B cell (primary cell): Measurements from ENCODE around the gene FAM210B. TPM values are rescaled to one million over a fixed set of nuclear protein-coding genes. Genes with fewer than 3 reads are reported as not detected.

ENCODE experiments used
- ATAC-seq: fragments of 200-7000 bp; cut with Tn5 transposase; one replicate; pipeline ENCODE4 v1.10.0; 2021; ENCODE audit warnings: low read depth, mild to moderate bottlenecking, moderate number of reproducible peaks, moderate library complexity
- CTCF ChIA-PET: fragments of 350-600 bp; sonication (Branson Sonifier 250); formaldehyde crosslinking; loops from one replicate; lab custom pipeline; 2021; ENCODE audit warnings: antibody characterized with exemption, inconsistent platforms; lab: Charles Lee
- POLR2A ChIA-PET: fragments of 350-600 bp; sonication (Branson Sonifier 250); formaldehyde crosslinking; loops from one replicate; lab custom pipeline; 2021; ENCODE audit warnings: antibody characterized with exemption; lab: Charles Lee
- DNase-seq: peaks from one replicate; pipeline ENCODE4 v3.0.0; 2013
- H2AFZ ChIP-seq: 2 replicates; pipeline ENCODE4 v1.6.1; 2012; ENCODE audit warnings: mild to moderate bottlenecking, low read depth, low read length; ENCODE audit not compliant: insufficient read depth, poor library complexity, severe bottlenecking
- H3K27ac ChIP-seq, 2 donors: 1 replicate in 1 of 2; 2 replicates in 1 of 2; pipeline ENCODE4 v1.5.1; 2012 to 2013; ENCODE audit warnings: low read length in 2 of 2, mild to moderate bottlenecking in 2 of 2, moderate library complexity in 1 of 2
- H3K27me3 ChIP-seq, 4 experiments: fragments of 200-600 bp in 1 of 4; sonication (generic) in 1 of 4; replicated peaks in 1 of 4; 1 replicate in 2 of 4; 2 replicates in 2 of 4; pipeline versions ENCODE4 v1.6.1 to v1.7.0; 2013 to 2016; ENCODE audit warnings: low read length in 3 of 4, mild to moderate bottlenecking in 2 of 4, mixed read lengths in 1 of 4, moderate library complexity in 1 of 4; ENCODE audit not compliant: insufficient read depth in 4 of 4, control insufficient read depth in 3 of 4; ENCODE audit errors: control extremely low read depth in 1 of 4
- H3K36me3 ChIP-seq, 2 experiments: replicated peaks in 1 of 2; 1 replicate in 1 of 2; 2 replicates in 1 of 2; pipeline versions ENCODE4 v1.6.1 to v1.7.1; 2013; ENCODE audit warnings: low read length in 1 of 2; ENCODE audit not compliant: insufficient read depth in 2 of 2, control insufficient read depth in 1 of 2; ENCODE audit errors: control extremely low read depth in 1 of 2, extremely low read depth in 1 of 2
- H3K4me1 ChIP-seq, 2 donors: fragments of 200-600 bp in 1 of 2; sonication (generic) in 1 of 2; 1 replicate in 1 of 2; 2 replicates in 1 of 2; pipeline versions ENCODE4 v1.5.1 to v1.6.1; 2013 to 2017; ENCODE audit warnings: low read length in 2 of 2; ENCODE audit not compliant: control insufficient read depth in 2 of 2, insufficient read depth in 2 of 2
- H3K4me2 ChIP-seq: replicated peaks from 2 replicates; pipeline ENCODE3; 2012; ENCODE audit warnings: mild to moderate bottlenecking, low read depth, low read length; ENCODE audit not compliant: poor library complexity, severe bottlenecking
- H3K4me3 ChIP-seq, 5 experiments: fragments of 200-600 bp in 1 of 5; sonication (generic) in 1 of 5; 1 replicate in 3 of 5; 2 replicates in 2 of 5; pipeline versions ENCODE4 v1.5.1 to v1.7.0; 2011 to 2016; ENCODE audit warnings: low read length in 4 of 5, mild to moderate bottlenecking in 4 of 5, low read depth in 2 of 5, control low read depth in 1 of 5, moderate library complexity in 1 of 5; ENCODE audit not compliant: insufficient read depth in 1 of 5; ENCODE audit errors: control extremely low read depth in 1 of 5, extremely low read depth in 1 of 5
- H3K79me2 ChIP-seq: fragments of 200-600 bp; sonication (generic); one replicate; pipeline ENCODE4 v1.6.0; 2016; ENCODE audit warnings: low read length; ENCODE audit not compliant: control insufficient read depth, insufficient read depth
- H3K9ac ChIP-seq: fragments of 200-600 bp; sonication (generic); 2 replicates; pipeline ENCODE4 v1.6.1; 2017; ENCODE audit warnings: mild to moderate bottlenecking, low read length, moderate library complexity
- H3K9me3 ChIP-seq, 3 donors: one replicate each; pipeline versions ENCODE4 v1.6.1 to v1.7.1; 2013; ENCODE audit warnings: low read length in 2 of 3; ENCODE audit not compliant: control insufficient read depth in 2 of 3, insufficient read depth in 1 of 3; ENCODE audit errors: control extremely low read depth in 1 of 3
- H4K20me1 ChIP-seq: 2 replicates; pipeline ENCODE4 v1.6.0; 2012; ENCODE audit warnings: mild to moderate bottlenecking, low read length; ENCODE audit not compliant: insufficient read depth, control insufficient read depth, poor library complexity, severe bottlenecking
- H3K27ac Mint-ChIP-seq: one replicate; pipeline ENCODE4 v1.8.0; 2021; ENCODE audit warnings: mixed read lengths
- H3K27me3 Mint-ChIP-seq: one replicate; pipeline ENCODE4 v1.8.0; 2021; ENCODE audit warnings: mixed read lengths
- H3K4me1 Mint-ChIP-seq: one replicate; pipeline ENCODE4 v1.8.0; 2021; ENCODE audit warnings: mixed read lengths
- H3K4me3 Mint-ChIP-seq: one replicate; pipeline ENCODE4 v1.8.0; 2021; ENCODE audit warnings: mixed read lengths
- H3K9me3 Mint-ChIP-seq: one replicate; pipeline ENCODE4 v1.8.0; 2022; ENCODE audit warnings: mixed read lengths; ENCODE audit not compliant: insufficient read depth
- EZH2 ChIP-seq: IDR thresholded peaks from 2 replicates; pipeline ENCODE4 v1.6.1; 2012; ENCODE audit warnings: borderline replicate concordance, low read depth, mild to moderate bottlenecking, moderate library complexity, low read length; ENCODE audit not compliant: insufficient read depth, poor library complexity, severe bottlenecking
- WGBS: methylation state at CpG from one replicate; pipeline ENCODE4 v1.1.5; 2013; ENCODE audit warnings: missing lambda C conversion rate; ENCODE audit not compliant: insufficient coverage; 5-methylcytosine and 5-hydroxymethylcytosine counted together
- intact Hi-C: fragments of 100-400 bp; cut with micrococcal nuclease; formaldehyde crosslinking; loops from one replicate; pipeline ENCODE4 v1.10.0; 2022
- polyA plus RNA-seq: library from polyadenylated mRNA; depleted of rRNA; stranded (reverse); fragments of >200 nt; gene quantifications from 2 replicates; pipeline ENCODE4 v1.2.3, GENCODE V29; 2012
- total RNA-seq, 2 donors: library from RNA; stranded (reverse); fragments of 120-200 nt in 1 of 2; gene quantifications; 1 replicate in 1 of 2; 2 replicates in 1 of 2; pipeline versions ENCODE4 v1.2.3 to v1.2.4, GENCODE V29; 2013 to 2022
- TF ChIP-seq, protein P1 (sequence below): fragments of 200-600 bp; IDR thresholded peaks from one replicate; pipeline ENCODE4 v1.8.0; 2022; ENCODE audit warnings: antibody characterized with exemption, mild to moderate bottlenecking

The FAM210B gene
- total and polyA plus RNA-seq, 2 donors (not counting 1 experiment from before 2014, with no cell fraction given), result 4.0 to 13.6 TPM

DNA sequence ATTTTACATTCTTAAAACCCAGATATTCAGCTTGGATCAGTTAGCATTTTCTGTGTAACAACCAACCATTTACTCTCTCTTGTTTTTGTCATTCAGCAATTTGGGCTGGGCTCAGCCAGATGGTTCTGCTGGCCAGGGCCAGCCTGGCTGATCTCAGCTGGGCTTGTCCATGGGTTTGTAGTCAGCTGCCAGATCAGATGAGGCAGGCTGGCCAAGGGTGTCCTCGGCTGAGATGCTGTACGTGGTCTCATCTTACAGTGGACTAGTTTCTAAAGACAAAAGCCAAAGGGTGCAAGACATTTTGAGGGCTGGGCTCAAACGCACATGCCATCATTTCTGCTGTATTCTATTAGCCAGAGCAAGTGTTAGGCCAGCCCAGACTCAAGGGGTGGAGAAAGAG is 16.0 kb upstream of the FAM210B start:
- Histone ChIP-seq H3K4me3 (no peak overlapping the region), H3K9me3 (no peaks in the 10 kb centered on the region), H3K36me3 (no peaks in the 10 kb centered on the region), H3K27me3 (peaks cover 0 to 28% (median 7%) of the 10 kb centered on the region in 4 experiments), H4K20me1 (no peaks in the 10 kb centered on the region), H3K27ac (no peak overlapping the region), H3K4me1 (no peaks in the 10 kb centered on the region), H3K9ac (no peak overlapping the region), H3K4me2 (no peak overlapping the region), H2AFZ (no peak overlapping the region), H3K79me2 (no peaks in the 10 kb centered on the region)
- peaks cover 66% of the 10 kb centered on the region for H3K27me3 Mint-ChIP-seq
- H3K4me1 Mint-ChIP-seq, result peaks cover 5% of the 10 kb centered on the region
- no peak for TF ChIP-seq EZH2
- TF ChIP-seq, protein P1, sequence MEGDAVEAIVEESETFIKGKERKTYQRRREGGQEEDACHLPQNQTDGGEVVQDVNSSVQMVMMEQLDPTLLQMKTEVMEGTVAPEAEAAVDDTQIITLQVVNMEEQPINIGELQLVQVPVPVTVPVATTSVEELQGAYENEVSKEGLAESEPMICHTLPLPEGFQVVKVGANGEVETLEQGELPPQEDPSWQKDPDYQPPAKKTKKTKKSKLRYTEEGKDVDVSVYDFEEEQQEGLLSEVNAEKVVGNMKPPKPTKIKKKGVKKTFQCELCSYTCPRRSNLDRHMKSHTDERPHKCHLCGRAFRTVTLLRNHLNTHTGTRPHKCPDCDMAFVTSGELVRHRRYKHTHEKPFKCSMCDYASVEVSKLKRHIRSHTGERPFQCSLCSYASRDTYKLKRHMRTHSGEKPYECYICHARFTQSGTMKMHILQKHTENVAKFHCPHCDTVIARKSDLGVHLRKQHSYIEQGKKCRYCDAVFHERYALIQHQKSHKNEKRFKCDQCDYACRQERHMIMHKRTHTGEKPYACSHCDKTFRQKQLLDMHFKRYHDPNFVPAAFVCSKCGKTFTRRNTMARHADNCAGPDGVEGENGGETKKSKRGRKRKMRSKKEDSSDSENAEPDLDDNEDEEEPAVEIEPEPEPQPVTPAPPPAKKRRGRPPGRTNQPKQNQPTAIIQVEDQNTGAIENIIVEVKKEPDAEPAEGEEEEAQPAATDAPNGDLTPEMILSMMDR, result no peak
- H3K9me3 Mint-ChIP-seq, result no peaks in the 10 kb centered on the region
- POLR2A ChIA-PET, result no interaction called here
- 92% methylated on average over 3 of the region's 3 CpGs for WGBS
- no peak overlapping the region for H3K4me3 Mint-ChIP-seq
- DNase-seq, result no peak
- no peak for ATAC-seq
- no peak overlapping the region for H3K27ac Mint-ChIP-seq
- CTCF ChIA-PET, result no interaction called here
- intact Hi-C loops, result no loop called here

GRCh38 chr20:56343861-56344381 is 14.9 kb upstream of the FAM210B start:
- peak overlapping the region; percentile 6 for H2AFZ ChIP-seq
- no peak for TF ChIP-seq EZH2
- TF ChIP-seq, protein P1, result no peak
- H3K4me3 ChIP-seq, result no peak overlapping the region
- DNase-seq (no peak), ATAC-seq (no peak)
- H3K27ac Mint-ChIP-seq, result no peak overlapping the region
- H3K4me3 Mint-ChIP-seq, result no peak overlapping the region
- peaks cover 71% of the 10 kb centered on the region for H3K27me3 Mint-ChIP-seq
- H3K4me1 Mint-ChIP-seq, result peaks cover 5% of the 10 kb centered on the region
- 5% methylated on average over 41 of the region's 41 CpGs for WGBS
- no peaks in the 10 kb centered on the region for H4K20me1 ChIP-seq
- no peak overlapping the region for H3K27ac ChIP-seq
- intact Hi-C loops, result no loop called here
- no peak overlapping the region for H3K9ac ChIP-seq
- CTCF ChIA-PET, result interaction anchor here (0.8 kb wide), 1 partner anchor 25 kb away, joined by 3 read pairs; no protein-coding TSS in a partner anchor
- H3K9me3 Mint-ChIP-seq, result no peaks in the 10 kb centered on the region
- peak overlapping the region; percentile 18 for H3K4me2 ChIP-seq
- H3K9me3 ChIP-seq, result no peaks in the 10 kb centered on the region
- H3K36me3 ChIP-seq, result no peaks in the 10 kb centered on the region
- peaks cover 0 to 28% (median 13%) of the 10 kb centered on the region in 4 experiments for H3K27me3 ChIP-seq
- no peaks in the 10 kb centered on the region for H3K79me2 ChIP-seq
- no peaks in the 10 kb centered on the region for H3K4me1 ChIP-seq
- POLR2A ChIA-PET, result no interaction called here
